ENCODE data around the gene HPSE. TPM values are rescaled to one million over a fixed set of nuclear protein-coding genes. Genes with fewer than 3 reads are reported as not detected.
A peak's percentile ranks its signal among the peaks of the same experiment; 100 is the strongest.

Gene HPSE
- total RNA-seq, 2 donors from 2014 or later: 12.8 to 15.3 TPM

DNA sequence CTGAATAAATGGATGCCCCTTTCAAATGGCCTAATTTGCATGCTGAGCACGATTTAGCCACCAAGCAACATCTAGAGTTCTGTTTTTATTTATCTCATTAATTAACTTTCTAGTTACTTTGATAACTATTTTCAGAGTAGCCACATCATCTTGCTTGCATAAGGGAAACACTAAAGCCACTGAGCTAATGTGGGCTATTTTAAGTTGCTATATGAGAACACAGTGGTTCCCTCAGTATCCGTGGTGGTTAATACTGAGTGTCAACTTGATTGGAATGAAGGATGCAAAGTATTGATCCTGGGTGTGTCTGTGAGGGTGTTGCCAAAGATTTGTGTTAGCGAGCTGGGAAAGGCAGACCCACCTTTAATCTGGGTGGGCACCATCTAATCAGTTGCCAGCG, 25.4 kb upstream of the HPSE start:
- Mint-ChIP-seq H3K27me3 (ENCODE audit: low read depth) (peaks cover 7% of the 10 kb centered on the region), H3K27ac (no peak overlapping the region), H3K4me1 (ENCODE audit: low read depth) (peaks cover 23% of the 10 kb centered on the region), H3K4me3 (no peak overlapping the region), H3K9me3 (no peaks in the 10 kb centered on the region), H3K36me3 (ENCODE audit: insufficient read depth in 2 of 2) (peaks cover 0 to 2% of the 10 kb centered on the region in 2 donors)
- DNase-seq (no peak), ATAC-seq (replicated peaks in 1 of 2) (no peak)

DNA sequence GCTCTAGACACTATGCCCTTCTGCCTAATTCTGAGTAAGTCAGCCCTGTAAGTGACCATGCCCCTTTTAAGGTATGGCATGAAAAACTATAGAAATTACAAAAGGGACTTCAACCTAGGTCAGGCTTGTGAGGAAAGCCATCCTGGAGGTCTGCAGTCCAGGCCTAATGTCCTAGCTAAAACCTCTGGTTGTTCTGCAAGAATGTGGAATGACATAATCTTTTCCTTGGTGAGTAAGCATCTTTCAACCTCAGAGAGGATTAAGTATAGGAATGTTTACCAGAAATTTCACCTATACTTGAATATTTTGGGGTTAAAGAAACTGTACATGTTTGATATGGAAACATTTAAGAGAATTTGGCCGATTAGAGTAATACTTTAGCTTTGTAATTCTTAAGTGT, 23.8 kb upstream of the HPSE start:
- DNase-seq (no peak), ATAC-seq (replicated peaks in 1 of 2) (no peak)
- H3K27ac Mint-ChIP-seq: no peak overlapping the region
- H3K4me3 Mint-ChIP-seq: no peak overlapping the region
- peaks cover 1 to 2% of the 10 kb centered on the region in 2 donors for H3K9me3 Mint-ChIP-seq
- peaks cover 7% of the 10 kb centered on the region for H3K27me3 Mint-ChIP-seq (ENCODE audit: low read depth)
- peaks cover 2 to 11% of the 10 kb centered on the region in 2 donors for H3K36me3 Mint-ChIP-seq (ENCODE audit: insufficient read depth in 2 of 2)
- H3K4me1 Mint-ChIP-seq (ENCODE audit: low read depth): peaks cover 23% of the 10 kb centered on the region

DNA sequence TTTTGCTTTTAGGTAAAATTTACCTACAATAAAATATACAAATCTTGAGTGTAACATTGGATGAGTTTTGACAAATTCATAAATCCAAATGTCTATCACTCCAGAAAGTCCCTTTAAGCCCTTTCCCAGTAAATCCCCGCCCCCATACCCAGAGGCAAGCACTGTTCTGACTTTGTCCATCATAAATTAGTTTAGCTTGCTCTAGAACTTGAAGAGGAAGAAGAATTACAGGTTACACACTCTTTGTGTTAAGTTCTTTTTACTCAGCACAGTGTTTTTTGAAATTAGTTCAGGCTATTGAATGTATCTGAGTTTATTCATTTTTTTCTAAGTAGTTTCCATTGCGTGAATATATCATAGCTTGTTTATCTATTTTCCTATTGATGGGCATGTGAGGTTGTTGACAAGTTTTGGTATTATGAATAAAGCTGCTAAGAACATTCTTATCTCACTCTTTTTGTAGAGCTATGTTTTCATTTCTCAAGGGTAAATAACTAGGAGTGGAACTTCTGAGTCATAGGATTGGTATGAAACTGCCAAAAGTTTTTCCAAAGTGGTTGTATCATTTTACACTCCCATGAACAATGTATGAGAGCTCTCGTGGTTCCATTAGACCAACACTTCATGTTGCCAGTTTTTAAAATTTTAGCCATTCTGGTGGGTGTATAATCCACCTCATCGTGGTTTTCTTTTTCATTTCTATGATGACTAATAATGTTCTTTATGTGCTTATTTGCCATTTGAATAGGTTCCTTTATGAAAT, 22.4 kb upstream of the HPSE start:
- H3K9me3 Mint-ChIP-seq: peaks cover 2% of the 10 kb centered on the region in 2 donors
- no peaks in the 10 kb centered on the region for H3K27me3 Mint-ChIP-seq (ENCODE audit: low read depth)
- ATAC-seq (replicated peaks in 1 of 2) (peak; percentile 93 to 95), DNase-seq (peak; percentile 33 to 41)
- peaks cover 23% of the 10 kb centered on the region for H3K4me1 Mint-ChIP-seq (ENCODE audit: low read depth)
- H3K36me3 Mint-ChIP-seq (ENCODE audit: insufficient read depth in 2 of 2): peaks cover 2 to 12% of the 10 kb centered on the region in 2 donors
- H3K27ac Mint-ChIP-seq: peak overlapping the region; percentile 99
- H3K4me3 Mint-ChIP-seq: peak overlapping the region; percentile 60 to 80

DNA sequence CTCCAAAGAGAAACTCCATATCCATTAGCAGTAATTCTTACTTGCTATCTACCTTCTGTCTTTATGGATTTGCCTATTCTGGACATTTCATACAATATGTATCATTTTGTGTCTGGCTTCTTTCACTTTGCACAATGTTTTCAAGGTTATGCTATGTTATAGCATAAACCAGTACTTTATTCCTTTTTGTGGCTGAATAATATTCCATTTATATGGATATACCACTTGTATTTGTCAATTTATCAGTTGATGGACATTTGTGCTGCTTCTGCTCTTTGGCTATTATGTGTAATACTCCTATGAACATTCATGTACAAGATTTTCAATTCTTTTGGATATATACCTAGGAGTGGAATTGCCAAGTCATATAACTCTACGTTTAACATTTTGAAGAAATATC, 18.9 kb upstream of the HPSE start:
- Mint-ChIP-seq H3K36me3 (ENCODE audit: insufficient read depth in 2 of 2) (peaks cover 6 to 19% of the 10 kb centered on the region in 2 donors), H3K27ac (no peak overlapping the region), H3K27me3 (ENCODE audit: low read depth) (no peaks in the 10 kb centered on the region), H3K9me3 (peaks cover 2% of the 10 kb centered on the region in 2 donors), H3K4me3 (no peak overlapping the region), H3K4me1 (ENCODE audit: low read depth) (peaks cover 37% of the 10 kb centered on the region)
- no peak for ATAC-seq (replicated peaks in 1 of 2)
- DNase-seq: no peak

DNA sequence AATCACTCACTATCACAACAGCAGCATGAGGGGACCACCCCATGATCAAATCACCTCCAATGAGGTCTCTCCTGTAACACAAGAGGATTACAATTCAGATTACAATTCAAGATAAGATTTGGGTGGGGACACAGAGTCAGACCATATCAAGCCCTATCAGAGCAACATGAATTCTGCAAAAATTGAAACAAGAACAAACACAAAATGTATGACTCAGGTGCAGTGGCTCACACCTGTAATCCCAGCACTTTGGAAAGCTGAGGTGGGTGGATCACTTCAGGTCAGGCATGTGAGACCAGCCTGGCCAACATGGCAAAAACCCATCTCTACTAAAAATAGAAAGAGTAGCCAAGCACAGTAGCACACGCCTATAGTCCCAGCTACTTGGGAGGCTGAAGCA, 13.4 kb upstream of the HPSE start:
- Mint-ChIP-seq H3K9me3 (peaks cover 16 to 18% of the 10 kb centered on the region in 2 donors), H3K4me1 (ENCODE audit: low read depth) (peaks cover 26% of the 10 kb centered on the region), H3K4me3 (no peak overlapping the region), H3K36me3 (ENCODE audit: insufficient read depth in 2 of 2) (peaks cover 13 to 39% of the 10 kb centered on the region in 2 donors), H3K27ac (no peak overlapping the region), H3K27me3 (ENCODE audit: low read depth) (no peaks in the 10 kb centered on the region)
- ATAC-seq (replicated peaks in 1 of 2) (no peak), DNase-seq (no peak)

DNA sequence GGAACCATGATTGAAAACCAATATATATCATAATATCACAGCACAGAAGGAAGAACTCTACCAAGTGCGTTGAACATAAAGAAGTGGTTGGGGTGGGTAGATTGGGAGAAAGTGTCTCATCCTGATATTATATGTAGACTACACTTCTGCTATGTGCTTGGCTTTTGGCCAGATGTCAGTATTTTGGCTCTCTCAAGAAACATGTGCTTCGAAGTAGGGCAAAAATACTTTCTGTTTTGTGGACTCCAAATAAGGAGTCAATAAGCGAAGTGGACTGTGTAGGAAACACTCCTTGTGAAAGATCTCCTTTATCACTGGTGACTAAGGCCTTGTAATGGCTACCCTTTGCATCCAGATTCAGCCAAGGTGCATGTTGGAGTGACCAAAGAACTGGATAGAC, 7.8 kb upstream of the HPSE start:
- peaks cover 31% of the 10 kb centered on the region for H3K4me1 Mint-ChIP-seq (ENCODE audit: low read depth)
- DNase-seq (no peak), ATAC-seq (replicated peaks in 1 of 2) (no peak)
- no peak overlapping the region for H3K27ac Mint-ChIP-seq
- peaks cover 10 to 24% of the 10 kb centered on the region in 2 donors for H3K36me3 Mint-ChIP-seq (ENCODE audit: insufficient read depth in 2 of 2)
- peaks cover 15 to 16% of the 10 kb centered on the region in 2 donors for H3K9me3 Mint-ChIP-seq
- H3K4me3 Mint-ChIP-seq: no peak overlapping the region
- H3K27me3 Mint-ChIP-seq (ENCODE audit: low read depth): peaks cover under 1% of the 10 kb centered on the region

DNA sequence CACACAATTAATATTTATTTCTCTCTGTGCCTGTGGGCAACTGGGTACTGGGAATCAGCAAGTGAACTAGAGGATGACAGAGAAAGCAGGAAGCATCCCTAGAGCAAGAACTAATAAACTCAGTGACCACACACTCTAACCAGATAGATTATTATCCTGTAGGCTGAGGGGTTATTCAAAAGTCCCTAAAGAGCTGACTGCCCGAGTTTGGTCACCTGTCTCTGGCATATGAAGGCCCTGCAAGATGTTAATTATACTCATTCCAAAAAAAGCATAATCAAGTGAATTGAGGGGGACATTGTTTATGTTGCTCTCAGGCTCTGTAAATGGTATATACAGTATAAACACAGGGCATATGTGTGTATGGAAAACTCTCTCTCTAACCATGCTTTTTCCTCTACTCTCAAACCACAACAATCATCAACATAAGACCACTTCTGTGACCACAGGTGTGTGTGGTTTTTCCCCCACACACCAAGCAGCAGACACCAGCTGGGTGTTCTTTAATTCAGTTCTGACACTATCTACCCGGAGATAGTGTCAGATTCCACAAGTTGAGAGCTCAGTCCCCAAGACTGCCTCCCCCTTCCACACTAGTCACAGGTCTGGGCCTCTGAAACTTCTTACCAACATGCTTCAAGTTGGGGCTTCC, 6.2 kb upstream of the HPSE start:
- DNase-seq (peak; percentile 53 to 60), ATAC-seq (replicated peaks in 1 of 2) (peak; percentile 95 to 96)
- Mint-ChIP-seq H3K27me3 (ENCODE audit: low read depth) (peaks cover 14% of the 10 kb centered on the region), H3K36me3 (ENCODE audit: insufficient read depth in 2 of 2) (peaks cover 4 to 9% of the 10 kb centered on the region in 2 donors), H3K4me1 (ENCODE audit: low read depth) (peaks cover 31% of the 10 kb centered on the region), H3K27ac (peak overlapping the region; percentile 80), H3K9me3 (peaks cover 3 to 5% of the 10 kb centered on the region in 2 donors), H3K4me3 (peak overlapping the region; percentile 41 to 54)

DNA sequence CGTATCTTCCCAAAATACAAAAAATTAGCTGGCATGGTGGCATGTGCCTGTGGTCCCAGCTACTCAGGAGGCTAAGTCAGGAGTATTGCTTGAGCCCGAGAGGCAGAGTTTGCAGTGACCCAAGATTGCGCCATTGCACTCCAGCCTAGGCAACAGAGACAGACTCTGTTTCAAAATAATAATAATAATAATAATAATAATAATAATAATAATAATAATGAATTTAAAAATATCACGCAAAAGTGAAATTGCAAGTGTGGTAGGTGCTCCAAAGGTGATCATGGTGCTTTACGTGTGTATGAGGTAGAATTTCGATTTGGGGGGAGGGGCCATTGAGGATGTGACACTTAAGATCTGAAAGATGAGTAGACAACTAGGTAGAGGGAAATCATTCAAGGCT, 4.9 kb upstream of the HPSE start:
- DNase-seq: no peak
- no peak for ATAC-seq (replicated peaks in 1 of 2)
- Mint-ChIP-seq H3K4me1 (ENCODE audit: low read depth) (peaks cover 41% of the 10 kb centered on the region), H3K27ac (no peak overlapping the region), H3K36me3 (ENCODE audit: insufficient read depth in 2 of 2) (peaks cover 4 to 5% of the 10 kb centered on the region in 2 donors), H3K27me3 (ENCODE audit: low read depth) (peaks cover 24% of the 10 kb centered on the region), H3K4me3 (no peak overlapping the region), H3K9me3 (peaks cover 1 to 3% of the 10 kb centered on the region in 2 donors)

DNA sequence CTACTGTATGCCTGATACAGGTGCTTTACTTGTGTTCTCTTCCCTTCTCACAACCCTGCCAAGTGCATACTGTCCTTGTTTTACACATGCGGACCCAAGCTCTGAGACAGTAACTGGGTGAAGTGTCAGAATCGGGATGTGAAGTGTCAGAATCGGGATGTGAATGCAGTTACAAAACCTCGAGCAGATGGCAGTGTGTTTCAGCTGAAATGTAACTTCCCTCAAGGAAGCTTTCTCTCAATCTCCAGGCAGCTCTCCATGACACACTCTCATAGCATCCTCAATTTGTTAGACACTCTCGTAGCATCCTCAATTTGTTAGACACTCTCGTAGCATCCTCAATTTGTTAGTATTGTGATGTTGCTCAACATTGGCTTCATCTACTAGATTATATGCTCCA, 1.1 kb upstream of the HPSE start:
- H3K27ac Mint-ChIP-seq: no peak overlapping the region
- peaks cover 24% of the 10 kb centered on the region for H3K27me3 Mint-ChIP-seq (ENCODE audit: low read depth)
- peak overlapping the region; percentile 91 to 97 for H3K4me3 Mint-ChIP-seq
- no peak for ATAC-seq (replicated peaks in 1 of 2)
- peaks cover 1 to 3% of the 10 kb centered on the region in 2 donors for H3K9me3 Mint-ChIP-seq
- peaks cover 3 to 4% of the 10 kb centered on the region in 2 donors for H3K36me3 Mint-ChIP-seq (ENCODE audit: insufficient read depth in 2 of 2)
- H3K4me1 Mint-ChIP-seq (ENCODE audit: low read depth): peaks cover 39% of the 10 kb centered on the region
- no peak for DNase-seq

DNA sequence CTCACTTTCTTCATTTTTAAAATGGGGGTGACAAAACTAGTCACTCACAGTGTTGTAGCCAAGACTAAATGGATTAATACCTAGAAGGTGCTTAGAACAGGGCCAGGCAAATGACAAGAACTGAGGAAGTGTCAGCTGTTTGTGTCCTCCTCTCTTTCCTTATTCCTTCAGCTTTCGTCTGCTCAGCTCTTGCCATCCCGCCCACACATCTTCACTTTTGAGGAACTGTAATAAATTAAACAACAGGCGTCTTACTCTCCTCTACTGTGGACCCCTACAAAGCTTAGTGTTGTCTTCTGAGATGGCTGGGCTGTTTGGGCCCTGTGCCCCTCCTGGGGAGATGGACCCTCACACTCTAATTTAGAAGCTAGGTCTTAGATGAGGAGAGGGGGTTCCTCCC, 2.7 kb downstream of the HPSE start:
- Mint-ChIP-seq H3K36me3 (ENCODE audit: insufficient read depth in 2 of 2) (peaks cover 0 to 5% of the 10 kb centered on the region in 2 donors), H3K4me3 (no peak overlapping the region), H3K27me3 (ENCODE audit: low read depth) (peaks cover 18% of the 10 kb centered on the region), H3K4me1 (ENCODE audit: low read depth) (peaks cover 29% of the 10 kb centered on the region), H3K27ac (no peak overlapping the region), H3K9me3 (no peaks in the 10 kb centered on the region)
- ATAC-seq (replicated peaks in 1 of 2) (no peak), DNase-seq (no peak)

DNA sequence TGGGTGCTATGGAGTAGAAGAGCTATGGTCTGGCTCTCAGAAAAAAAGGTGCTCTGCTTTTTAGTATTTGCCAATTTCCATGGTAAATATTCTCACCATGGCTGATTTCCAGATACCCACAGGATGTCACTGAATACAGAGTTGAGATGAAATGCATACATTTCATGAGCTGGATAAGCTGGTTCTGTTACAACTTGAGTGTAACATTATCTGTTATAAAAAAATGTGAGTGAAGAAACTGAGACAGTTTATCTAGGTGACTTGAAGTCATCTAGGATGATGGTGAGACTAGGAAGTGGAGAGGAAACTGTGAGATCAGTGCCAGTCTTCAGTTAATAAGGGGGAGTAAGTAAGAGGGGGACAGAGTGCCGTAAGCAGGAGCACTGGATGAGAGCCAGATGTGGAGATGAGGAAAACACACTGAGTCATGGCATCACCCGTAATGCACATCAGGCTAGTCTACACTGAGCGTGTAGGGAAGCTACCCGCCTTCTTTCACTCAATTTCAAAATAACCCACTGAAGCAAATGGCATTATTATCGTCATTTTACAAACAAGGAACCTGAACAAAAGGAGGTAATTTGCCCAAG, 5.0 kb downstream of the HPSE start:
- no peaks in the 10 kb centered on the region for H3K27me3 Mint-ChIP-seq (ENCODE audit: low read depth)
- no peaks in the 10 kb centered on the region for H3K9me3 Mint-ChIP-seq
- ATAC-seq (replicated peaks in 1 of 2): no peak
- peaks cover 0 to 3% of the 10 kb centered on the region in 2 donors for H3K36me3 Mint-ChIP-seq (ENCODE audit: insufficient read depth in 2 of 2)
- H3K4me1 Mint-ChIP-seq (ENCODE audit: low read depth): peaks cover 16% of the 10 kb centered on the region
- H3K4me3 Mint-ChIP-seq: no peak overlapping the region
- H3K27ac Mint-ChIP-seq: peak overlapping the region; percentile 5
- no peak for DNase-seq

DNA sequence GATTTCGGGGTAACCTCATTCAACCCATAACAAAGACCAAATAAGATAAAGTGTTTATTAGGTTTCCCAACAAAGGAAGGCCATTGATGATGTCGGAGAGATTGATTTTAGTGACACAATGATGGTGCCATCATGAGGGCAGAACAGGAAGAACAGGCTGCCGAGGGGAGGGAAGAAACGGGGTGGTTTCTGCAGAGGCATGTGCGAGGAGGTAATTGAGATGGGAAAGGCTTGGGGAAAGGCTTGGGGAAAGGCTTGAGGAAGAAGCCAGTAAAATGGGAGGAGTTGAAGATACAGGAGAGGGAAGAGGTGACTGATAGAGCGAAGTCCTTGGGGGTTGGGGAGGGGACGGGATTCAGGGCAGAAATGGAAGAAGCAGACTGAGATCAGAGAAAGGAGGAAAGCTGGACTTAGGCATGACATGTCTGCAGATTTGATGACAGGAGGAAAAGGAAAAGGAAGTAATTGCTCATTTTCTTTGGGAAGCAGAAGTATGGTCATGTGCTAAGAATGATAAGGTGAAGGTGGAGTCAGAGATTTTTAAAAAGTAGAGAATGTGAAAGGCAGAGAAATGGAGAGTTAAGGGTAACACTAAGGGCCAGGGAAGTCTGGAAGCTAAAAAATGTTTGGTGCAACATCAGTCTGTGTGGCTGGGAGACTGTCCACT, 6.0 kb downstream of the HPSE start:
- Mint-ChIP-seq H3K36me3 (ENCODE audit: insufficient read depth in 2 of 2) (peaks cover 0 to 3% of the 10 kb centered on the region in 2 donors), H3K27me3 (ENCODE audit: low read depth) (no peaks in the 10 kb centered on the region), H3K9me3 (no peaks in the 10 kb centered on the region)

DNA sequence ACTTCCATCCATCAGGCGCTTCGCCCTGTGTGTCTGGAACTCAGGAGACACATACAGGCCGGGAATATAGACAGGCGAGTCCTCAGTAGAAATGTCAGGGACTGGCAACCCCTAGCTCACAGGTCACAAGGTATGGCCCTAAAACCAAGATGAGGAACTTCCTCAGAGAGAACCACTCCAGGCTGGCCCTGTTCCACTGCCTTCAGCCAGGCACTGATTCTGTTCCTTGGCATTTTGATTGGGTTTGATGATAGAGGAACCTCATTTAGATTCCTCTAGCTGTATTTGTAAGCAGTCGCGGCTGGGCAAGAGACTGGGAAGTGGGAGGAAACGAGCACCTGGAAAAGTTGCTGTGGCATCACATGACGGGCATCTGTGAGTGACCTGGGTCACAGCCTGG, 8.1 kb downstream of the HPSE start:
- H3K36me3 Mint-ChIP-seq (ENCODE audit: insufficient read depth in 2 of 2): peaks cover 0 to 2% of the 10 kb centered on the region in 2 donors

More for the DNA sequence above, 6.0 kb downstream of the HPSE start:
- Mint-ChIP-seq H3K4me1 (ENCODE audit: low read depth) (peaks cover 11% of the 10 kb centered on the region), H3K4me3 (no peak overlapping the region), H3K27ac (no peak overlapping the region)
- DNase-seq: no peak
- ATAC-seq (replicated peaks in 1 of 2): no peak

More for the DNA sequence above, 8.1 kb downstream of the HPSE start:
- Mint-ChIP-seq H3K9me3 (no peaks in the 10 kb centered on the region), H3K27me3 (ENCODE audit: low read depth) (no peaks in the 10 kb centered on the region), H3K27ac (no peak overlapping the region), H3K4me1 (ENCODE audit: low read depth) (no peaks in the 10 kb centered on the region), H3K4me3 (no peak overlapping the region)
- ATAC-seq (replicated peaks in 1 of 2) (no peak), DNase-seq (no peak)
